Left colon (tissue), 2 donors: Measurements from ENCODE around the gene STAU1. TPM values are rescaled to one million over a fixed set of nuclear protein-coding genes. Genes with fewer than 3 reads are reported as not detected.
"Not testable (repeated sequence)": the region's sequence is repeated elsewhere in the genome, so short reads cannot be mapped to it uniquely, and the experiment has no call there.

Experiments used
- ATAC-seq: fragments of 200-7000 bp; cut with Tn5 transposase; one replicate; pipeline ENCODE4 v1.9.1; 2020; ENCODE audit warnings: mild to moderate bottlenecking, moderate library complexity
- DNase-seq, 2 donors: peaks; one replicate each; pipeline ENCODE4 v3.0.0-alpha.2; 2020
- intact Hi-C, 2 donors: fragments of 100-400 bp; cut with DNase I in 1 of 2; cut with micrococcal nuclease in 1 of 2; formaldehyde crosslinking; loops; one replicate each; pipeline versions ENCODE4 v1.11.2 to v1.14.0; 2022; cut with DNase I, micrococcal nuclease
- total RNA-seq, 2 donors: library from RNA; stranded (reverse); fragmentation: NEBNext Ultra II Directional; extraction: Animal tissue kit (Norgen Biotek cat#: 25700); gene quantifications; one replicate each; pipeline ENCODE4 v1.2.1, GENCODE V29; 2021
- donor health status: DM: no; HTN: no; CAD: no.
- donor health status: DM: yes; HTN: yes; CAD: no.

The STAU1 gene
- total RNA-seq, 2 donors from 2014 or later = 82.3 to 96.2 TPM

DNA sequence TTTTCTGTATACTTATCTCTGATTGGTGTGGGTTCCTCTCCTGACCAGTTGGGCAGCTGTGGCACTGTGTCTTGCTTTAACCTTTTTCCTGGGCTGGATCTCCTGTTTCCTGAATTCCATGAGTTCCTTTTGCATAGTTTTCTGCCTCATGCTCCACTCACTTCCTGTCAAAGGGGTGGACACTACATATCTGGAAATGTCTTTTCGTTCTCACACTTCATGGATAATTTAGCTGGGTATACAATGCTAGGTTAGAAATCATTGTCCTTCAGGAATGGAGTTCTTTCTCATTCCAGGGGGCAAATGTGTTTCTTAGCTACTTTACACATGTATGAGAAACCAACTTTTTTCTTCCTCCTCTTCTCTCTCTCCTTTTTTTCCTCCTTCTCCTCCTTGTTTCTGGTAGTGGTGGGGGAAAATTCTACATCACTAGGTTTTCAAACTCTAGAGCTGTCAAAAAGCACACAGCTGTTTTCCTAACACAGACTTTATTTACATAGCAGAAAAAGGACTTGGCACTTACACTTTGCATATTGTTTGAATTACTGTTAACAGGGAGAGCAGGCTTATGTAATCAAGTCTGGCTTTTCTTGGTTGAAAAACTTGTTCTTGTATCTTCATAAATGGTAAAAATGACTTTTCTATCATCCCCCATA lies 22.1 kb upstream of the STAU1 start:
- ATAC-seq (no peak), DNase-seq (no peak)
- intact Hi-C loops = no loop called here

DNA sequence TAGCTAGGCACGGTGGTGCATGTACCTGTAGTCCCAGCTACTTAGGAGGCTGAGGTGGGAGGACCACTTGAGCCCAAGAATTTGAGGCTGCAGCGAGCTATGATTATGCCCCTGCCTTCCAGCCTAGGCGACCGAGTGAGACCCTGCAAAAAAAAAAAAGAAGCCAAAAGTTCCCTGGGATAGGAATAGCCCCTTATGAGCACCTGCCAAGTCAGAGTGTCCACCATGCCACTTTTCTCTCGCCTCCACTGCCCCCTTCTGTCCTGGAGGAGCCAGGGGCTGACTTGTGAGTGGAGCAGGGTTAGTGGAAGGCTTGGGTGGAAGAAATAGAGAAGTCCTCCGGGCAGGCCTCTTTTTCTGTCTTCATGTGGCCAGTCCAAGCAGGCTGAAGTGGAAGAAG lies 18.9 kb upstream of the STAU1 start:
- DNase-seq = no peak
- intact Hi-C loops = no loop called here
- peak; percentile 34 for ATAC-seq

DNA sequence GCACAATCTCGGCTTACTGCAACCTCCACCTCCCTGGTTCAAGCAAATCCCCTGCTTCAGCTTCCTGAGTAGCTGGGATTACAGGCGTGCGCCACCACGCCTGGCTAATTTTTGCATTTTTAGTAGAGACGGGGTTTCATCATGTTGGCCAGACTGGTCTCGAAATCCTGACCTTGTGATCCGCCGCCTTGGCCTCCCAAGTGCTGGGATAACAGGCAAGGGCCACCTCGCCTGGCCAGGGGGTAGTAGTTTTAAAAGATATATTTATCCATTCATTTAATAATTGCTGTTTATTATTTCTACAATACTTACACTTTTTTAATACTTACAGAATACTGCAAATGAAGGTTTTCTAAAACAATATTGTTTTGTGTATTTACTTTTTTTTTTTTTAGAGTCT lies 15.6 kb upstream of the STAU1 start:
- intact Hi-C loops = no loop called here
- DNase-seq = no peak
- no peak for ATAC-seq

DNA sequence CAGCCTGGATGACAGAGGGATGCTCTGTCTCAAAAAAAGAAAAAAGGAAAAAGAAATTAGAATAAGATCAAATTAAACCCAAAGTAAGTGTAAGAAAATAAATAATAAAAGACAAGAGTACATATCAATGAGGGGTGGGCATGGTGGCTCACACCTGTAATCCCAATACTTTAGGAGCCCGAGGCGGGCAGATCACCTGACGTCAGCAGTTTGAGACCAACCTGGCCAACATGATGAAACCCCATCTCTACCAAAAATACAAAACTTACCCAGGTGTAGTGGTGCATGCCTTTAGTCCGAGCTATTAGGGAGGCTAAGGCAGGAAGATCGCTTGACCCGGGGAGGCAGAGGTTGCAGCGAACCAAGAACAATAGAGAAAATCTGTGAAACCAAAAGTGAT lies 14.9 kb upstream of the STAU1 start:
- intact Hi-C loops = no loop called here
- ATAC-seq = no peak
- DNase-seq = no peak

DNA sequence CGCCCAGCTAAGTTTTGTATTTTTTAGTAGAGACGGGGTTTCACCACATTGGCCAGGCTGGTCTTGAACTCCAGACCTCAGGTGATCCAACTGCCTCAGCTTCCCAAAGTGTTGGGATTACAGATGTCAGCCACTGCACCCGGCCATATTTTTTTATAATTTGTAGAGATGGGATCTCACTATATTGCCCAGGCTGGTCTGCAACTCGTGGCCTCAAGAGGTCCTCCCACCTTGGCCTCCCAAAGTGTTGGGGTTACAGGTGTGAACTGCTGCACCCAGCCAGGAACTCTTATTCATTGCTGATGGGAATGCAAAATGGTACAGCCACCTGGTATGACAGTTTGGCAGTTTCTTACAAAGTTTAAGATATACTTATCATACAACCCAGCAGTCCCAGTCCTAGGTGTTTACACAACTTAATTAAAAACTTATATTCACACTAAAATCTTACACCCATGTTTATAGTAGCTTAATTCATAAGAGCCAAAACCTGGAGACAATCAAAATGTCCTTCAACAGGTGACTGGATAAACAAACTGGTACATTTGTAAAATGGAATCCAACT lies 11.7 kb upstream of the STAU1 start:
- intact Hi-C loops = no loop called here
- ATAC-seq = no peak
- DNase-seq = no peak

DNA sequence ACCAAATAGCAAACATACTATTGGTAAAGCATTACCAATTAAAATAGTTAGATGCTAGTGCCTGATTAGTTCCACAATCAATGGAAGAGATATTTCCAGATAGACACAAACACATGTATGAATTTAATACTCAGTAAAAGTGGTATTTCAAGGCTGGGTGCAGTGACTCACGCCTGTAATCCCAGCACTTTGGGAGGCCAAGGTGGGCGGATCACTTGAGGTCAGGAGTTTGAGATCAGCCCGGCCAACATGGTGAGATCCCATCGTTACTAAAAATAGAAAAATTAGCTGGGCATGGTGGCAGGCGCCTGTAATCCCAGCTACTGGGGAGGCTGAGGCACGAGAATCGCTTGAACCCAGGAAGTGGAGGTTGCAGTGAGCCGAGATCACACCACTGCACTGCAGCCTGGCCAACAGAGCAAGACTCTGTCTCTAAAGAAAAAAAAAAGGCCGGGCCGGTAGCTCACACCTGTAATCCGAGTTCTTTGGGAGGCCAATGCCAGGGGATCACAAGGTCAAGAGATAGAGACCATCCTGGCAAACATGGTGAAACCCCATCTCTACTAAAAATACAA lies 4.9 kb upstream of the STAU1 start:
- ATAC-seq, intact Hi-C loops, DNase-seq: not testable (repeated sequence)

DNA sequence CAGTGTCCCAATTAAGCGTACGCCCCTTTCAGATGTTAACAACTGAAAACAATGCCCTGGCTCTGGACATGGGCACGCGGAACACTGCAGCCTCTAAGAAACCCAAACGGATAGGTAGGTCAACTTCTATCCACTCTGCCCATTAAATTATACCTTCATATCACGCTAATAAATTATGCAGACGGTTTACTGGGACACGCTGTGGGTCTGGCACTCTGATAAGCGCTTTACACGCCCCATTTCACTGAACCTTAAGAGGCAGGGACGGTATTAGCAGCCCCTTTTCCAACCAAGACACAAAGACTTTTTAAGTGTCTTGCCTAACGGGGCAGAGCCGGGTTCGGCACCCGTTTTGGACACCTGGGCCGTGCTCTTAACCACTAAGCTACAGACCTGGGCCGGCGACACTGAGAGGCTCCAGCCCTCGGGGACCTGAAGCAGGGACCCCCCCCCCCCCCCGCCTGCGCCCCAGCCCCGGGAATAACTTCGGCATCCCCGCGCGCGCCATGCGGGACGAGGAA lies 744 bp downstream of the STAU1 start:
- ATAC-seq (peak; percentile 7), DNase-seq (peak in 1 of 2 donors; percentile 30)
- intact Hi-C loops = no loop called here

DNA sequence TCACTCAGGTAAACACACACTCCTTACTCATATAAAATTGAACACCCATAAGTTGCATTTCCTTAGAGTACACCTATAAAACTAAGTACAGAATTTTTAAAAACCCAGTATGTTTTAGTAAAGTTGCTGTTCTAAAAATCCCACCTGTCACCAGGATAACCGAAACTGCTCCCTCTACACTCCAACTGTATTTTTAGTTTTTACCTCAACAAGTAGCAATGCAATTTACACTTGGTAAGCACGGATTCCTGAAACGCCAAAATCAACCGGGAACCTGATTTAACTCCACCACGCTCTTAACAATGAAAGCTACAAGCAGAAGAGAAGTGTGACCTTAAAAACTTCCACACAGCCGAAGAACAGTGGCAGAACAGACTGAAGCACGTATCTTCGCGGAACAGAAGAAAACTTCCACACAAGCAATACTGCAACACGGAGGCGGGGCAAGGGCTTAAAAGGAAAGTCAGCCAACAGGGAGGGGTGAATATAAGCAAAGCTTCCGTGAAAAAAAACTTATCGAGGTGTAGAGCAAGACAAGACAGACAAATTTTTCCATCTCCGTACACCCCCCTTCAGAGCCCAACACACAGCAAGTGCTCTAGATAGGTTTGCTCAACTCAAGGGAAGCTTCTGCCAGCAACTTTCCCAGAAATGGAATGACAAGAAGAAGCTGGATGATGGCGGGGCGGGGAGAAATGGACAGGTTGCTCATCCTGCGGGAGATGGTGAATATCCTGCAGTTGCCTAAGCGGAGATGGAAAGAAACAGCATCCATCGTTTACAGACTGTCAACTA lies 1.4 kb downstream of the STAU1 start:
- ATAC-seq = peak; percentile 62
- intact Hi-C loops = no loop called here

DNA sequence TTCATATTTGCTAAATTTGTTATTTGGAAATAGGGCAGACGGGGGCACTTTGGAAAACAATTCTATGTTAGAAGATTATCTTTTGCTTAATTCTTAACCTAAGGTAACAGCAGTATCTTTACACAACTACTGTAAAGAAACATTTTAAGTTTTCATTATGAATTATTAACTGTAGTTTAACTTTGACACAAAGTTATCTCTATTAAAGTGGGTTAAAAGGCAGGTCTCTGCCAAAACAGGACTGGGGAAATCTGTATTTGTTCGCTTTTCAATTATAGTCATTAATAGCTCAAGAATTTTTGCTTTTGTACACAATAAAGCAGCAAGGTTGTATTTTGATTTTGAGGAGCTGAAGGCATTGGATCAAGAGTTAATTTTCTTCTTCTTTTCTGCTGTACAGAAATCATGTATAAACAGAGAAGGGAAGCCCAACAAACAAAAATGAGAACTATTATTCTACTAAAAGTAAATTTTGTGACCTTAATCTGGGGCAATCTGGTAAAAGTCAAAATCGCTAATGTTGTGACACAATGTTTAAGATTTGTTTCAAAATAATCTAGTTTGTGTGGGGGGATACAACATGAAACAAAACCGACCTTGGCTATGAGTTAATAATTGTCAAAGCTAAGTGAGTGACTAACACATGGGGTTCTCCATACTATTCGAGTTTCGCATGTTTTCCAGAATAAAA lies 2.9 kb downstream of the STAU1 start:
- ATAC-seq (no peak), DNase-seq (no peak)
- intact Hi-C loops = no loop called here

More for the DNA sequence above, 1.4 kb downstream of the STAU1 start:
- peak; percentile 74 to 79 for DNase-seq

DNA sequence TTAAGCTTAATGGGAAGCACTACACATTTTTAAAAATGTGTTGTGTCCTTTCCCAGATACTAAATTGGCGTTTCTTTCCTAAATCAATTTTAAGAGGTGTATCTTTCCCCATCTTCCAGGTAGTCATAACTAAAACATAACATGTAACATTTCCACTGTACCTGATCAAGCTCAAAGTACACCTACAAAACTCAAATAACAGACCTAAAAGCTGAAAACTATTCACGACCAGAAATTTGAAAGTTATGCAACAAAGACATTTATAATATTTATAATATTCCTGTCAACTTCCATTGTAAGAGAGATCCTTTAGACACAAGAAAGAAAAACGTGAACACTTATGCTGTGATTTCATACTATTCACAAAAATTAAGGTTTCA lies 3.5 kb downstream of the STAU1 start:
- intact Hi-C loops = no loop called here
- DNase-seq (no peak), ATAC-seq (no peak)

DNA sequence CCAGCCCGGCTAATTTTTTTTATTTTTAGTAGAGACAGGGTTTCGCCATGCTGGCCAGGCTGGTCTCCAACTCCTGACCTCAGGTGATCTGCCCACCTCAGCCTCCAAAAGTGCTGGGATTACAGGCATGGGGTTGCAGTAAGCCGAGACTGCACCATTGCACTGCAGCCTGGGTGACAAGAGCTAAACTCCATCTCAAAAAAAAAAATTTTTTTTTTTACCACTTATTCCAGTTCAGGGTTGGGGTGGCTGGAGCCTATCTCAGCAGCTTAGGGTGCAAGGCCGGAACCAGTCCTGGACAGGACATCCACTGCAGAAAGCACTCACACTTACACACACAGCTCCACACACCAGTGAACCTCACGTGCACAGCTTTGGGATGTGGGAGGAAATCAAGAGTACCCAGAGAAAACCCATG lies 4.0 kb downstream of the STAU1 start:
- intact Hi-C loops, DNase-seq, ATAC-seq: not testable (repeated sequence)

DNA sequence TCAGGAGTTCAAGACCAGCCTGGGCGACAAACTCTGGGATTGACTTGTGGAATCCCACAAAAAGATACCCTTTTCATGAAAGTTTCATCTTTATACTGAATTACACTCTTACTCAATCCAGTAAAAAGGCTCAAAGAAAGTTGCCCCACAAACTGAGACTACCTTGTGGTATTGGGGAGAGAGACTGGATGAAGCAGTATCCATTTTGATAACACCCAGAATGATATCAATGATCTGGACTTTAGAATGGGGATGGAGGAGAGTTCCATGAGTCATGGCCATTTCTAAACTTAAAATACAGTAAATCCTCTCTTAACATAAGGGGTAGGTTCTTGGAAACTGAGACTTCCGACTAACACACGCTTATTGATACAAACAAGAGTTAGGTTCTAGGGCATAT lies 4.7 kb downstream of the STAU1 start:
- intact Hi-C loops = no loop called here
- DNase-seq (no peak), ATAC-seq (no peak)

DNA sequence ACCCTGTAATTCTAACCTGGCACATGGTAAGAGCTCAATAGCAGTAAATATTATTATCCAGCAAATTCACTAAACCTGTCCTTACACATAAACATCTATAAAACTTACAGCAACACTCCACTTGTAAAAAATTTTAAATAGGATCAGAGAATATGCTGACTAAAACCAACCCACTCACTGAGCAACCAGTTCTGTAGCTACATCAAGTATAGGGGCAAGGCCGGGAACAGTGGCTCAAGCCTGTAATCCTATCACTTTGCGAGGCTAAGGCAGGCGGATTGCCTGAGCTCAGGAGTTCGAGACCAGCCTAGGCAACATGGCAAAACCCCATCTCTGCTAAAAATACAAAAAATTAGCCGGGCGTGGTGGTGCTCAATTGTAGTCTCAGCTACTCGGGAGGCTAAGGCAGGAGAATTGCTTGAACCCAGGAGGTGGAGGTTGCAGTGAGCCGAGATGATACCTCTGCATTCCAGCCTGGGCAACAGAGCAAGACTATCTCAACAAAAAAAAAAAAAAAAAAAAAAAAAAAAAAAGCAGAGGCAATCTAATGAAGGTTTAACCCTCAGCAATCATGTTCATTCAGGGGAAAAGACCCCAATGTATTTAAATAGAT lies 6.8 kb downstream of the STAU1 start:
- intact Hi-C loops = no loop called here
- ATAC-seq (no peak), DNase-seq (no peak)

DNA sequence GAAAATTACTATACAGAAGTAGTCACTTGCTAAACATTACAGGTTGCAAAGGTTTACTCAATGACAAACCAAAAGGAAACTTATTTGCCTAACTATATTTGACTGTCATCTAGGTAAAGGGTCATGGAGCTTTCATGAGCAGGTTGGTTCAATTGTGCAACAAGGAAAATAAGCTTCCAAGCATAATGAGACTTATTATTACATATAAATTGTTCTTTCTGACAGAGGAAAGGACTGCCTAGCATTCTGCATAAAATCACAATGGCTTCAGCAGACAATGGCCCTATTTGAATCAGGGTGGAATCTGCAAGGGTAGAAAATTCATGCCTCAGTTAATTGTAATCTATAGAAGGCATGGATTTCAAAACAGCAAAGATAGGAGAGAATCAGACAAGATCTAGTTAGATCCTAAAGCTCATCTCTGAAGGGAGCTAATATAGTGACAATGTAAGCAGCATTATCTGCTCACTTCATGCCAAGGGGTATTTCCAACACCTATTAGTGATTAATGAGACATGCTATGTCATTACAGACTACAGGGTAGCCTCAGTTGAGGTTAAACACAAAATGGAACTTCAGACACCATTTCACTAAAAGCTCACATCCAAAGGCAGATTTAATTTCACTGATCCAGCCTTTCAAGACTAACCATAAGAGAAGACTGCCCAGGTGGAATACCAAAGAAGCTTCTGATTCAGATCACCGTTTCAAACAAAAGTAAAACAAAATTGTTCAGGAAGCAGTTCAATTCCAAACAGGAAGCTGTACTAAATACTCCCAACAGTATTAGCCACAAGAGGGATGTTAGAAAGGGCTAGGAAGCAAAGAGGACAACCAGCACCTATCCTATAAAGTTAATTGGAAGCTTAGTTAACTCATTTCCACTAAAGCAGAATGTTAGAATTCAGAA lies 8.5 kb downstream of the STAU1 start:
- DNase-seq = no peak
- peak; percentile 84 for ATAC-seq
- intact Hi-C loops = no loop called here

DNA sequence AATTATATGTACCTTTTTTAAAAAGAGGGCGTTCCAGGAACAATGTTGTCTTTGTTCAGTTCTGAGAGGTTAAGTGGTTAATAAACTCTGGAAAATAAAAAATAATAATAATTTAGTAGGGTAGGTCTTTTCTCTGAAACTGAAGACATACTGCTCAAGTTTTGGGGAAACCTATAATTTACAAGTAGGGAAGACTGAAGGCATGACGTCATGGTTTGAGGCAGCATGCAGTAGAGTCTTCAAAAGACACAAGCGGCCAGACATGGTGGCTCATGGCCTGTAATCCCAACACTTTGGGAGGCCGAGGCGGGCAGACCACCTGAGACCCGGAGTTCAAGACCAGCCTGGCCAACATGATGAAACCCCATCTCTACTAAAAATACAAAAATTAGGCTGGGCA lies 14.0 kb downstream of the STAU1 start:
- no peak for ATAC-seq
- intact Hi-C loops = no loop called here
- no peak for DNase-seq

DNA sequence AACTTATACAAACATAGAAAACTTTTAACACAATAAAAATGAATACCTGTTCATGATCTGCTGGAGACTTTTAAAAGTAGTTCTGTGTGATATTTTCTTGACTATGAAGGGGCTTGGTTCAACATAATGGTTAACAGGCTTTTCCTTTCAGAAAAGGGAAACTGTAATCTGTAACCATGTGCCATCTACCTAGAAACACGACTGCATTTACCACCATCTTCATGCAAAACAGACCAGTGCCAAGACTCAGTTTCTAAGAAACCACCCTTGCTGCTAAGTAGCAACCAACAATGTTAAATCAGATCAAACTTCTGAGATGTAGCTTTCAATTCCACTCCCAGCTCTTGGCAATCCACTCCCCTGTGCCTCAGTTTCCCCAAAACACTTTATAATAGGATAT lies 15.7 kb downstream of the STAU1 start:
- no peak for ATAC-seq
- intact Hi-C loops = no loop called here

DNA sequence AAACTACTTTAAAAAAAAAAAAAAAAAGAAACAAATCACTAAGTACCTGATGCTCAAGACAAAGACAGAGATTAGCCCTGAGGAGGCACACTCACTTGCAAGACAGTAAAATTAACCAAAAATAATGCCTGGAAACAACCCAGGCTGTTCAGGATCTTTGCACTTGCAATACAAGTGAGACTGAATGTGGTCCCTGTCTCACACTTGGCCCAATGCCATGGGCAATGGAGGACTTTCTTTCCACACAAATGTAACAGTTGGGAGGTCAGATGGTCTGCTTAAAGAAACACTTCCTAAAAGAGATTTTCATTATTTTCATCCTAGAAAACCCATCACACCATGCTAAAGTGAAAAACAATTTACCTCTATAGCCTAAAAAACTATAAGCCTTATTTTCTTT lies 16.2 kb downstream of the STAU1 start:
- intact Hi-C loops = no loop called here
- ATAC-seq = no peak
- DNase-seq = no peak

More for the DNA sequence above, 15.7 kb downstream of the STAU1 start:
- no peak for DNase-seq

DNA sequence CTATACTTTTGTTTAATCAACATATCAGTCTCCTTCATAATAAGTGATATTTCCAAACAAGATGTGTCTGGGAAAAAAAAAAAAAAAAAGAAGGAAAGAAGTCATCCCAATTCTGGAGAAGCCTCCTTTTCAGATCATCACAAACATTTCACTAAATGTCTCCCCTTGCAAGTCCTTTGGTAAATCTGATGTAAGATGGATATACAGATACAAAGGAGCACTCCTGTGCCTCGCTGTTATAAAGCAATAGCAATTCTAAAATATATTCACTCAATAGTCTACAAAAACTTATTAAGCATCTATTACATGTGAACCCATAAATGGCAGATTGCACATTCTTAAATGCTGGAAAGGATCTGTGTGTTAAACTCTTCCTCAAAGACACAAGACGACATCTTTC lies 17.4 kb downstream of the STAU1 start:
- ATAC-seq = no peak
- DNase-seq = no peak
- intact Hi-C loops = no loop called here
